SK-N-SH (cell line): ENCODE measurements around the gene VPS50. TPM values are rescaled to one million over a fixed set of nuclear protein-coding genes. Genes with fewer than 3 reads are reported as not detected.

Experiments used
- CTCF ChIA-PET: fragments of 300-600, 350-600 bp; formaldehyde crosslinking; extraction: SDS; loops from one replicate; lab custom pipeline; 2021; lab: Yijun Ruan, JAX
- POLR2A ChIA-PET: fragments of 350-600 bp; sonication (Branson Sonifier 250); formaldehyde crosslinking; extraction: SDS; loops from one replicate; lab custom pipeline; 2020; ENCODE audit warnings: antibody characterized with exemption, inconsistent platforms; lab: Yijun Ruan, JAX
- DNase-seq: peaks from one replicate; pipeline ENCODE4 v3.0.0; 2012
- H2AFZ ChIP-seq: fragments of 200-600 bp; sonication (generic); 2 replicates; pipeline ENCODE4 v1.8.1; 2016; ENCODE audit warnings: antibody characterized with exemption, mild to moderate bottlenecking, low read depth
- H3F3A ChIP-seq: fragments of 200-600 bp; sonication (generic); replicated peaks from 2 replicates; pipeline ENCODE3; 2016; ENCODE audit warnings: antibody characterized with exemption, mild to moderate bottlenecking; ENCODE audit not compliant: insufficient read depth
- H3K27ac ChIP-seq, 2 experiments: fragments of 200-500 bp in 1 of 2; fragments of 200-600 bp in 1 of 2; sonication (Bioruptor generic) in 1 of 2; sonication (generic), shearing (Covaris generic) in 1 of 2; 2 replicates each; pipeline versions ENCODE4 v1.5.1 to v1.6.1; 2014 to 2016; ENCODE audit warnings: low read depth in 2 of 2, inconsistent platforms in 1 of 2, low read length in 1 of 2, mild to moderate bottlenecking in 1 of 2, mixed read lengths in 1 of 2
- H3K27me3 ChIP-seq: fragments of 200-600 bp; sonication (generic), shearing (Covaris generic); 2 replicates; pipeline ENCODE4 v1.6.1; 2016; ENCODE audit warnings: mixed run types; ENCODE audit not compliant: insufficient read depth
- H3K36me3 ChIP-seq, 2 experiments: fragments of 200-500 bp in 1 of 2; fragments of 200-600 bp in 1 of 2; sonication (Bioruptor generic) in 1 of 2; sonication (generic) in 1 of 2; replicated peaks in 1 of 2; 2 replicates each; pipeline versions ENCODE3 to v1.5.1; 2014 to 2016; ENCODE audit warnings: low read length in 1 of 2, mild to moderate bottlenecking in 1 of 2; ENCODE audit not compliant: insufficient read depth in 2 of 2, control insufficient read depth in 1 of 2
- H3K4me1 ChIP-seq, 2 experiments: fragments of 200-500 bp in 1 of 2; fragments of 200-600 bp in 1 of 2; sonication (Bioruptor generic) in 1 of 2; sonication (generic), shearing (Covaris generic) in 1 of 2; 2 replicates each; pipeline versions ENCODE4 v1.5.1 to v1.6.1; 2014 to 2016; ENCODE audit warnings: low read depth in 1 of 2, low read length in 1 of 2, mixed run types in 1 of 2; ENCODE audit not compliant: insufficient read depth in 2 of 2, control insufficient read depth in 1 of 2
- H3K4me2 ChIP-seq: fragments of 200-600 bp; sonication (generic), shearing (Covaris generic); 2 replicates; pipeline ENCODE4 v1.6.1; 2017; ENCODE audit warnings: mixed run types
- H3K4me3 ChIP-seq, 2 experiments: fragments of 200-500 bp in 1 of 2; fragments of 200-600 bp in 1 of 2; sonication (Bioruptor generic) in 1 of 2; sonication (generic), shearing (Covaris generic) in 1 of 2; 2 replicates each; pipeline versions ENCODE4 v1.5.1 to v1.8.1; 2014 to 2016; ENCODE audit warnings: low read depth in 2 of 2, inconsistent platforms in 1 of 2, low read length in 1 of 2, mild to moderate bottlenecking in 1 of 2, mixed read lengths in 1 of 2, moderate library complexity in 1 of 2
- H3K79me2 ChIP-seq: fragments of 200-600 bp; sonication (generic); 2 replicates; pipeline ENCODE4 v1.8.1; 2017; ENCODE audit warnings: mild to moderate bottlenecking; ENCODE audit not compliant: insufficient read depth
- H3K9ac ChIP-seq: fragments of 200-600 bp; sonication (generic); 2 replicates; pipeline ENCODE4 v1.6.1; 2017; ENCODE audit warnings: mixed run types
- H3K9me2 ChIP-seq: fragments of 200-600 bp; sonication (generic); 2 replicates; pipeline ENCODE4 v1.6.1; 2017; ENCODE audit warnings: mixed run types
- H3K9me3 ChIP-seq: fragments of 200-600 bp; sonication (generic); 2 replicates; pipeline ENCODE4 v1.6.1; 2017; ENCODE audit warnings: mixed run types, mild to moderate bottlenecking, moderate library complexity
- H4K20me1 ChIP-seq: fragments of 200-600 bp; sonication (generic); 2 replicates; pipeline ENCODE4 v1.6.1; 2017; ENCODE audit warnings: mild to moderate bottlenecking, mixed run types; ENCODE audit not compliant: insufficient read depth
- CHD2 ChIP-seq: fragments of 150-350 bp; IDR thresholded peaks from 2 replicates; pipeline ENCODE4 v1.6.1; 2018; ENCODE audit warnings: low read length; ENCODE audit not compliant: partially characterized antibody
- EZH2phosphoT487 ChIP-seq: fragments of 200-600 bp; sonication (generic); IDR thresholded peaks from 2 replicates; pipeline ENCODE4 v1.6.1; 2017; ENCODE audit warnings: low read depth, mixed run types, mild to moderate bottlenecking, antibody characterized with exemption, moderate library complexity, borderline replicate concordance
- GATA2 ChIP-seq: sonication (generic); formaldehyde crosslinking; IDR thresholded peaks from 2 replicates; pipeline ENCODE4 v1.5.0; 2020; ENCODE audit warnings: mild to moderate bottlenecking, missing genetic modification reagents
- JUND ChIP-seq: IDR thresholded peaks from 2 replicates; pipeline ENCODE4 v1.4.0; 2012
- MEF2A ChIP-seq: IDR thresholded peaks from 2 replicates; pipeline ENCODE4 v1.4.0; 2012; ENCODE audit warnings: low read depth, borderline replicate concordance
- SIN3A ChIP-seq: IDR thresholded peaks from 2 replicates; pipeline ENCODE4 v1.6.1; 2012; ENCODE audit warnings: low read depth, mild to moderate bottlenecking, low read length, moderate library complexity, borderline replicate concordance
- WGBS: methylation state at CpG from one replicate; pipeline ENCODE4 v1.1.6; 2017; ENCODE audit warnings: low lambda C conversion rate; 5-methylcytosine and 5-hydroxymethylcytosine counted together
- polyA plus RNA-seq, 3 experiments: library from polyadenylated mRNA; depleted of rRNA; stranded (reverse); fragments of >200 nt; gene quantifications; 2 replicates each; pipeline ENCODE4 v1.2.3, GENCODE V29; 2012
- TF ChIP-seq, protein P1 (sequence below): IDR thresholded peaks from 2 replicates; pipeline ENCODE4 v1.6.1; 2012; ENCODE audit warnings: mild to moderate bottlenecking, low read depth, low read length, moderate library complexity
- TF ChIP-seq, protein P2 (sequence below): fragments of 150-350 bp; IDR thresholded peaks from 2 replicates; pipeline ENCODE4 v1.6.1; 2017; ENCODE audit warnings: antibody characterized with exemption, low read length, low read depth, borderline replicate concordance

The VPS50 gene
- polyA plus RNA-seq, 1 of the 3 experiments (the other 2 are of a cell fraction): 9.1 TPM

DNA sequence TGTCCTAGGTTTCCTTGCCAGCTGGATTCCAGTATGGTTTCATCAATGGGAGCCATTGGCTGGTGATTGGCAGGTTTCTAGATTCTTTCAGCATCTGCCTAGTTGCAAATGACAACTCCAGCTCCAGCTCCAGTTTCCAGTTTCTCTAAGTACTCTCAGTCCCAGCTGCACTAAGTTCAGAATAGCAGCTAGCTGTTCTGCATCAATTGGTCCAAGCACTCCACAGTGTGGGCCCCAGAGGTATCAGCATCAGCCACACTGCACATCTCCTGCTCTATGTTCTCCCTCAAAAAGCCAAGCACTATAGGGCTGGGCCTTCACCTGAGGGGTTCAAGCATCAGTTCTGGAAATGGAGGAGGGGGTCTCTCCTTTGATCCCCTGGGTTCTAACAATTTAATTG, 143.4 kb downstream of the VPS50 start (continued):
- TF ChIP-seq, protein P1, sequence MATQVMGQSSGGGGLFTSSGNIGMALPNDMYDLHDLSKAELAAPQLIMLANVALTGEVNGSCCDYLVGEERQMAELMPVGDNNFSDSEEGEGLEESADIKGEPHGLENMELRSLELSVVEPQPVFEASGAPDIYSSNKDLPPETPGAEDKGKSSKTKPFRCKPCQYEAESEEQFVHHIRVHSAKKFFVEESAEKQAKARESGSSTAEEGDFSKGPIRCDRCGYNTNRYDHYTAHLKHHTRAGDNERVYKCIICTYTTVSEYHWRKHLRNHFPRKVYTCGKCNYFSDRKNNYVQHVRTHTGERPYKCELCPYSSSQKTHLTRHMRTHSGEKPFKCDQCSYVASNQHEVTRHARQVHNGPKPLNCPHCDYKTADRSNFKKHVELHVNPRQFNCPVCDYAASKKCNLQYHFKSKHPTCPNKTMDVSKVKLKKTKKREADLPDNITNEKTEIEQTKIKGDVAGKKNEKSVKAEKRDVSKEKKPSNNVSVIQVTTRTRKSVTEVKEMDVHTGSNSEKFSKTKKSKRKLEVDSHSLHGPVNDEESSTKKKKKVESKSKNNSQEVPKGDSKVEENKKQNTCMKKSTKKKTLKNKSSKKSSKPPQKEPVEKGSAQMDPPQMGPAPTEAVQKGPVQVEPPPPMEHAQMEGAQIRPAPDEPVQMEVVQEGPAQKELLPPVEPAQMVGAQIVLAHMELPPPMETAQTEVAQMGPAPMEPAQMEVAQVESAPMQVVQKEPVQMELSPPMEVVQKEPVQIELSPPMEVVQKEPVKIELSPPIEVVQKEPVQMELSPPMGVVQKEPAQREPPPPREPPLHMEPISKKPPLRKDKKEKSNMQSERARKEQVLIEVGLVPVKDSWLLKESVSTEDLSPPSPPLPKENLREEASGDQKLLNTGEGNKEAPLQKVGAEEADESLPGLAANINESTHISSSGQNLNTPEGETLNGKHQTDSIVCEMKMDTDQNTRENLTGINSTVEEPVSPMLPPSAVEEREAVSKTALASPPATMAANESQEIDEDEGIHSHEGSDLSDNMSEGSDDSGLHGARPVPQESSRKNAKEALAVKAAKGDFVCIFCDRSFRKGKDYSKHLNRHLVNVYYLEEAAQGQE: no peak
- TF ChIP-seq JUND: no peak
- no peak for TF ChIP-seq CHD2
- TF ChIP-seq, protein P2, sequence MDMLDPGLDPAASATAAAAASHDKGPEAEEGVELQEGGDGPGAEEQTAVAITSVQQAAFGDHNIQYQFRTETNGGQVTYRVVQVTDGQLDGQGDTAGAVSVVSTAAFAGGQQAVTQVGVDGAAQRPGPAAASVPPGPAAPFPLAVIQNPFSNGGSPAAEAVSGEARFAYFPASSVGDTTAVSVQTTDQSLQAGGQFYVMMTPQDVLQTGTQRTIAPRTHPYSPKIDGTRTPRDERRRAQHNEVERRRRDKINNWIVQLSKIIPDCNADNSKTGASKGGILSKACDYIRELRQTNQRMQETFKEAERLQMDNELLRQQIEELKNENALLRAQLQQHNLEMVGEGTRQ: no peak
- TF ChIP-seq EZH2phosphoT487: no peak
- TF ChIP-seq, all 33 proteins: peak for 0

DNA sequence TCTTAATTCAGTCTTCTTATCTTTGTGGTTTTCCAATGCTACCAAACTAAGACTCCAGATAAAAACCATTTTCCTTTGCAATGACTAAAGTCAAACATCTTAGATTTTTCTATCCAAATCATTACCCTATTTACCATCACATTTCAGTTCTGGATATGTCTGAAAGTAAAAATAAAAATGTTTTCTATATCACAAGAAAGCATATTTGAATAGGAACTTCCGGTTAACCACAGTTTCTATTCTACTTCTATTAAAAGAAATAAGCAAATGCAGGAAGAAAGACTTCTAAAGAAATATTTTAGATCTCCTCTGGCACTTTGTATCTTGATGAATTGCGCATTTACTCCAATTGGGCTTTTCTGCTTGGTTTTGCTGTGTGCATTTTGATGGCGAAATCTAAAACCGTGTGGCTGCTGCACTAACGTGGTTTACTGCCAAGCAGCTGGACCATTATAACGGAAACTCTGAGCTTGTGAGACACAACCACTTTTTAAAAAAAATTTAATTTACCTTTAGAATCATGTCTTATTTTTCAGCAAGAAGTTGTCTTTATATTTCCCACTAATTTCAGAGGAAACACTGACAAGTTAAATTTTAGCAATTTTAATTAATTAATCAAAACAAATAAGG, 146.1 kb downstream of the VPS50 start:
- WGBS: 20% methylated on average over 6 of the region's 6 CpGs
- DNase-seq: no peak
- Histone ChIP-seq H3K27me3 (peaks cover 14% of the 10 kb centered on the region), H3F3A (no peaks in the 10 kb centered on the region), H3K4me2 (no peak overlapping the region), H3K9ac (no peak overlapping the region), H3K79me2 (no peaks in the 10 kb centered on the region), H2AFZ (peak overlapping the region; percentile 37; the same call in 1 of the 2 replicates), H4K20me1 (no peaks in the 10 kb centered on the region), H3K36me3 (no peaks in the 10 kb centered on the region), H3K27ac (no peak overlapping the region), H3K9me3 (no peaks in the 10 kb centered on the region), H3K4me3 (no peak overlapping the region), H3K9me2 (no peaks in the 10 kb centered on the region), H3K4me1 (no peaks in the 10 kb centered on the region; a peak in 1 of 4 replicates)
- TF ChIP-seq, protein P2: no peak
- no peak for TF ChIP-seq GATA2 (CRISPR knock-in tag)
- no peak for TF ChIP-seq SIN3A
- TF ChIP-seq MEF2A: no peak
- no peak for TF ChIP-seq CHD2
- ChIA-PET POLR2A (no interaction called here), CTCF (interaction anchor here (0.7 to 4.8 kb wide), 3 partner anchors 48 to 1654 kb away, joined by 3 to 29 read pairs (median 3); no protein-coding TSS in a partner anchor)
